K562 (cell line): ENCODE data around the gene GNB2. TPM values are rescaled to one million over a fixed set of nuclear protein-coding genes. Genes with fewer than 3 reads are reported as not detected.
"Not testable (repeated sequence)": the region's sequence is repeated elsewhere in the genome, so short reads cannot be mapped to it uniquely, and the experiment has no call there.

Source experiments
- ATAC-seq: fragments of 200-7000 bp; cut with Tn5 transposase; 3 replicates; pipeline ENCODE4 v1.9.1; 2020; ENCODE audit warnings: moderate library complexity
- BruUV-seq: library from RNA; stranded (reverse); fragments of 400-500 nt; replicated peaks from 2 replicates; lab custom pipeline; 2021; lab: Mats Ljungman, UMichigan
- CTCF ChIA-PET: fragments of 300-600 bp; formaldehyde crosslinking; extraction: SDS; loops from one replicate; lab custom pipeline; 2021; ENCODE audit warnings: low intra/inter-chr PET ratio; lab: Yijun Ruan, JAX
- POLR2A ChIA-PET: fragments of 300-600, 350-650 bp; sonication (Branson Sonifier 250); formaldehyde crosslinking; extraction: SDS; loops from one replicate; lab custom pipeline; 2021; ENCODE audit warnings: antibody characterized with exemption, inconsistent platforms; lab: Yijun Ruan, JAX
- DNase-seq, 4 experiments: peaks; one replicate each; pipeline versions ENCODE4 v3.0.0 to v3.0.0-alpha.2; 2011 to 2018; ENCODE audit warnings: low spot score in 3 of 4, mixed read lengths in 3 of 4; ENCODE audit errors: extremely low read depth in 1 of 4
- FAIRE-seq: peaks from 2 replicates; lab custom pipeline; 2011; peaks lifted over from hg19 to GRCh38; lab: Jason Lieb, UNC
- H2AFZ ChIP-seq: 2 replicates; pipeline ENCODE4 v1.6.0; 2011; ENCODE audit warnings: low read depth, low read length, control low read depth, inconsistent platforms
- H3K27ac ChIP-seq: fragments of 200-600 bp; 3 replicates; pipeline ENCODE4 v1.8.0; 2011; ENCODE audit warnings: low read depth, mild to moderate bottlenecking, control low read depth, inconsistent platforms, low read length, moderate library complexity, mixed read lengths; ENCODE audit errors: extremely low read depth
- H3K27me3 ChIP-seq, 2 experiments: fragments of 300-600 bp in 1 of 2; 2 replicates in 1 of 2; 3 replicates in 1 of 2; pipeline versions ENCODE4 v1.6.0 to v1.8.0; 2011; ENCODE audit warnings: inconsistent platforms in 2 of 2, low read length in 2 of 2, mild to moderate bottlenecking in 1 of 2, mixed read lengths in 1 of 2, moderate library complexity in 1 of 2; ENCODE audit not compliant: control insufficient read depth in 2 of 2, insufficient read depth in 2 of 2
- H3K36me3 ChIP-seq: fragments of 300-600 bp; 3 replicates; pipeline ENCODE4 v1.8.0; 2011; ENCODE audit warnings: mild to moderate bottlenecking, low read length, inconsistent platforms; ENCODE audit not compliant: control insufficient read depth, insufficient read depth
- H3K4me1 ChIP-seq, 2 experiments: fragments of 200-600 bp in 1 of 2; replicated peaks in 1 of 2; 2 replicates in 1 of 2; 3 replicates in 1 of 2; pipeline versions ENCODE4 v1.5.1 to v1.8.0; 2011; ENCODE audit warnings: inconsistent platforms in 2 of 2, low read length in 2 of 2, mild to moderate bottlenecking in 1 of 2, mixed read lengths in 1 of 2, moderate library complexity in 1 of 2; ENCODE audit not compliant: control insufficient read depth in 2 of 2, insufficient read depth in 2 of 2
- H3K4me2 ChIP-seq: 2 replicates; pipeline ENCODE4 v1.6.1; 2011; ENCODE audit warnings: low read length, control low read depth, inconsistent platforms, mixed read lengths; ENCODE audit not compliant: insufficient read depth
- H3K4me3 ChIP-seq: fragments of 200-600 bp; sonication (generic), shearing (Covaris generic); 2 replicates; pipeline ENCODE4 v1.5.1; 2016; ENCODE audit warnings: control low read depth, inconsistent platforms
- H3K79me2 ChIP-seq: fragments of 200-600 bp; 3 replicates; pipeline ENCODE4 v1.8.0; 2011; ENCODE audit warnings: low read length, inconsistent platforms; ENCODE audit not compliant: control insufficient read depth, insufficient read depth
- H3K9ac ChIP-seq, 2 experiments: 2 replicates each; pipeline versions ENCODE4 v1.6.0 to v1.6.1; 2011; ENCODE audit warnings: low read depth in 2 of 2, low read length in 2 of 2, control low read depth in 1 of 2, inconsistent platforms in 1 of 2, mild to moderate bottlenecking in 1 of 2, mixed read lengths in 1 of 2; ENCODE audit not compliant: insufficient read depth in 1 of 2
- H3K9me1 ChIP-seq: one replicate; pipeline ENCODE4 v1.6.0; 2011; ENCODE audit warnings: inconsistent platforms, mild to moderate bottlenecking, low read length, moderate library complexity; ENCODE audit not compliant: control insufficient read depth, insufficient read depth
- H3K9me3 ChIP-seq: replicated peaks from 2 replicates; pipeline ENCODE4 v1.5.1; 2011; ENCODE audit warnings: low read depth, low read length, inconsistent platforms; ENCODE audit not compliant: control insufficient read depth, insufficient read depth
- H4K20me1 ChIP-seq: replicated peaks from 2 replicates; pipeline ENCODE4 v1.6.1; 2011; ENCODE audit warnings: low read length, inconsistent platforms, mixed read lengths; ENCODE audit not compliant: control insufficient read depth, insufficient read depth
- BHLHE40 ChIP-seq: IDR thresholded peaks from 2 replicates; pipeline ENCODE4 v1.6.1; 2011; ENCODE audit warnings: low read length, improper control_type of control experiment
- HDAC2 ChIP-seq: fragments of 450-650 bp; IDR thresholded peaks from 2 replicates; pipeline ENCODE4 v1.6.1; 2016; ENCODE audit warnings: mild to moderate bottlenecking
- MAZ ChIP-seq, 2 experiments: fragments of 450-650 bp in 1 of 2; sonication (generic) in 1 of 2; formaldehyde crosslinking; IDR thresholded peaks in 1 of 2; conservative IDR thresholded peaks in 1 of 2; 2 replicates each; pipeline versions ENCODE4 v1.4.0 to v1.5.0; 2020; ENCODE audit warnings: mild to moderate bottlenecking in 1 of 2, missing genetic modification reagents in 1 of 2
- NFIC ChIP-seq: fragments of 450-650 bp; IDR thresholded peaks from 2 replicates; pipeline ENCODE4 v1.6.1; 2017; ENCODE audit warnings: mild to moderate bottlenecking, inconsistent platforms
- NR2C2 ChIP-seq, 2 experiments: fragments of 200-800 bp in 1 of 2; sonication (Bioruptor generic) in 1 of 2; sonication (generic) in 1 of 2; formaldehyde crosslinking in 1 of 2; IDR thresholded peaks; 2 replicates each; pipeline versions ENCODE4 v1.6.1 to v1.8.0; 2016 to 2022; ENCODE audit warnings: mild to moderate bottlenecking in 1 of 2, missing compliant biosample characterization in 1 of 2, missing genetic modification characterization in 1 of 2, missing genetic modification reagents in 1 of 2
- ZNF766 ChIP-seq: fragments of 200-800 bp; sonication (Bioruptor generic); conservative IDR thresholded peaks from 2 replicates; pipeline ENCODE4 v1.6.1; 2016; ENCODE audit warnings: missing genetic modification characterization, missing compliant biosample characterization
- WGBS: fragments of 100-300 bp; shearing (Covaris generic); methylation state at CpG from one replicate; pipeline ENCODE4 v1.1.6; 2016; ENCODE audit warnings: low coverage, mixed read lengths; ENCODE audit not compliant: insufficient coverage; ENCODE audit errors: missing lambda C conversion rate; 5-methylcytosine and 5-hydroxymethylcytosine counted together
- in situ Hi-C: fragments of 300-500 bp; cut with MboI; formaldehyde crosslinking; loops from 4 replicates; pipeline ENCODE4 v1.15.0; 2018; ENCODE audit warnings: inconsistent platforms, mixed read lengths
- intact Hi-C: fragments of 100-400 bp; cut with micrococcal nuclease; formaldehyde crosslinking; loops from 2 replicates; pipeline ENCODE4 v1.14.2; 2022
- polyA plus RNA-seq, 8 experiments: library from polyadenylated mRNA; depleted of rRNA in 4 of 8; stranded (reverse) in 5 of 8; unstranded in 3 of 8; fragments of >200 nt; fragmentation: Nextera tagmentation in 2 of 8; fragmentation: Illumina TruSeq in 1 of 8; extraction: Ambion mirVana in 2 of 8; extraction: Trizol in 1 of 8; gene quantifications; 2 replicates each; pipeline versions ENCODE4 v1.2.1 to v1.2.3, GENCODE V29; 2011 to 2014; ENCODE audit warnings: inconsistent platforms in 1 of 8, missing spikeins in 1 of 8
- total RNA-seq, 7 experiments: library from RNA; depleted of rRNA in 6 of 7; stranded (reverse); fragments of >200 nt in 6 of 7; fragmentation: Illumina TruSeq in 2 of 7; extraction: Trizol in 2 of 7; gene quantifications; 2 replicates each; pipeline versions ENCODE4 v1.2.1 to v1.2.3, GENCODE V29; 2011 to 2021; ENCODE audit warnings: low replicate concordance in 1 of 7
- TF ChIP-seq, protein P1 (sequence below): fragments of 450-650 bp; IDR thresholded peaks from 2 replicates; pipeline ENCODE4 v1.6.1; 2016; ENCODE audit warnings: mild to moderate bottlenecking
- TF ChIP-seq, protein P2 (sequence below): sonication (generic); formaldehyde crosslinking; IDR thresholded peaks from 2 replicates; pipeline ENCODE4 v1.5.0; 2020; ENCODE audit warnings: missing genetic modification reagents

The GNB2 gene
- total and polyA plus RNA-seq, 9 of the 15 experiments (the other 6 are each of a cell fraction or from before 2014, with no cell fraction given): 0.65 to 320 (median 104) TPM

DNA sequence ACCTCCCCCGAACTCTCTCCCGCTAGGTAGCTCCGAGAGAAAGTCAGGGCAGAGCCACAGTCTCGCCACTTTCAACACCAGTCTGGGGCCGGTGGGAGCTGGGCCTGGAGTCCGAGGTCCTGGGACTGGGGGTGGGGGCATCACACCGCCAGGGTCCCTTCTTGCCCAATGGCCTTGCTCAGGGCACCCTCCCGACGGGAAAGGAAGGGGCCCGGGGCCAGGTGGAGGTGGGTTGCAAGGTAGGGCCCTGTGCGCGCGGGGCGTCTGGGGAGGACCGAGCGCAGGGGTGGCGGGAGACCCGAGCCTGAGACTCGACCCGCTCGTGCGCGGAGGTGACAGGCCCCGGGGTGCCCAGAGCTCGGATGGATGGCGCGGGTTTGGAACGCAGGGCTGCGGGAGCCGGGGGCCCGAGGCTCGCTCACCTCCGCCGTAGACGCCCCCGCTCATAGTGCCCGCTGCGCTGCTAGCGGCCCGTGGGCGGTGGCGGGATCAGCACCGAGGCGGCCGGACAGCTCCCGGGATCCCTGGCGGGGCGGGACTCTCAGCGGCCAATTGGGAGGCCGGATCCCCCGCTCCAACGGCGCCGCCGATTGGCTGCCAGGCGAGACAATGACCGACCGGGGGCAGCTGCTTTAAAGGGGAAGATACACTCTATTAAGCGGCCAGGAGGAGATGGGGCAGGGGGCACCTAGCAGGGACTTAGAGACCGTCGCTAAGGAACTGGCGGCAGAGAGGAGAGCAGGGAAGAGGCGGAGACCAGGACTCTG lies 17.4 kb upstream of the GNB2 start, which contains the start of gene ACTL6B (continued):
- peak; percentile 82; the same call in 1 of the 2 replicates for TF ChIP-seq ZNF766 (CRISPR knock-in tag)
- TF ChIP-seq, protein P1, sequence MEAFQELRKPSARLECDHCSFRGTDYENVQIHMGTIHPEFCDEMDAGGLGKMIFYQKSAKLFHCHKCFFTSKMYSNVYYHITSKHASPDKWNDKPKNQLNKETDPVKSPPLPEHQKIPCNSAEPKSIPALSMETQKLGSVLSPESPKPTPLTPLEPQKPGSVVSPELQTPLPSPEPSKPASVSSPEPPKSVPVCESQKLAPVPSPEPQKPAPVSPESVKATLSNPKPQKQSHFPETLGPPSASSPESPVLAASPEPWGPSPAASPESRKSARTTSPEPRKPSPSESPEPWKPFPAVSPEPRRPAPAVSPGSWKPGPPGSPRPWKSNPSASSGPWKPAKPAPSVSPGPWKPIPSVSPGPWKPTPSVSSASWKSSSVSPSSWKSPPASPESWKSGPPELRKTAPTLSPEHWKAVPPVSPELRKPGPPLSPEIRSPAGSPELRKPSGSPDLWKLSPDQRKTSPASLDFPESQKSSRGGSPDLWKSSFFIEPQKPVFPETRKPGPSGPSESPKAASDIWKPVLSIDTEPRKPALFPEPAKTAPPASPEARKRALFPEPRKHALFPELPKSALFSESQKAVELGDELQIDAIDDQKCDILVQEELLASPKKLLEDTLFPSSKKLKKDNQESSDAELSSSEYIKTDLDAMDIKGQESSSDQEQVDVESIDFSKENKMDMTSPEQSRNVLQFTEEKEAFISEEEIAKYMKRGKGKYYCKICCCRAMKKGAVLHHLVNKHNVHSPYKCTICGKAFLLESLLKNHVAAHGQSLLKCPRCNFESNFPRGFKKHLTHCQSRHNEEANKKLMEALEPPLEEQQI: peak; percentile 75
- peak in 1 of 2 experiments; percentile 93; a peak in 3 of 4 replicates for TF ChIP-seq MAZ (CRISPR knock-in tag; conservative IDR thresholded peaks at IDR 0.05 in 1 of 2, IDR thresholded peaks at IDR 0.05 in 1 of 2)
- 0 out of 2 replicates have a peak, but pooled peaks have one; percentile 47 for TF ChIP-seq NR2C2 (CRISPR knock-in tag; IDR thresholded peaks at IDR 0.05)
- TF ChIP-seq NR2C2 (tag; IDR thresholded peaks at IDR 0.05): no peak
- peak; percentile 61; the same call in 1 of the 2 replicates for TF ChIP-seq HDAC2

DNA sequence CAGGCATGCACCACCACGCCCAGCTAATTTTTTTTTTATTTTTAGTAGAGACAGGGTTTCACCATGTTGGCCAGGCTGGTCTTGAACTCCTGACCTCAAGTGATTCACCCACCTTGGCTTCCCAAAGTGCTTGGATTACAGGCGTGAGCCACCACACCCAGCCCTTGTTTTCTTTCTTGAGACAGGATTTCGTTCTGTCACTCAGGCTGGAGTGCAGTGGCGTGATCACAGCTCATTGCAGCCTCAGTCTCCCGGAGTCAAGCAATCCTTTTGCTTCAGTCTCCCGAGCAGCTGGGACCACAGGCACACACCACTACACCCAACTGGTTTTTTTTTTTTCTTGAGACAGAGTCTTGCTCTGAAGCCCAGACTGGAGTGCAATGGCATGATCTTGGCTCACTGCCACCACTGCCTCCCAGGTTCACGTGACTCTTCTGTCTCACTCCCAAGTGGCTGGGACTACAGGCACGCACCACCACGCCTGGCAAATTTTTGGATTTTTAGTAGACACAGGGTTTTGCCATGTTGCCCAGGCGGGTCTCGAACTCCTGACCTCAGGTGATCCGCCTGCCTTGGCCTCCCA lies 11.3 kb upstream of the GNB2 start:
- in situ Hi-C loops, H3K9ac ChIP-seq, H4K20me1 ChIP-seq, H3K4me2 ChIP-seq, H3K9me3 ChIP-seq, intact Hi-C loops: not testable (repeated sequence)
- WGBS: 23% methylated on average over 12 of the region's 12 CpGs
- TF ChIP-seq NFIC: peak; percentile 81
- TF ChIP-seq, protein P2, sequence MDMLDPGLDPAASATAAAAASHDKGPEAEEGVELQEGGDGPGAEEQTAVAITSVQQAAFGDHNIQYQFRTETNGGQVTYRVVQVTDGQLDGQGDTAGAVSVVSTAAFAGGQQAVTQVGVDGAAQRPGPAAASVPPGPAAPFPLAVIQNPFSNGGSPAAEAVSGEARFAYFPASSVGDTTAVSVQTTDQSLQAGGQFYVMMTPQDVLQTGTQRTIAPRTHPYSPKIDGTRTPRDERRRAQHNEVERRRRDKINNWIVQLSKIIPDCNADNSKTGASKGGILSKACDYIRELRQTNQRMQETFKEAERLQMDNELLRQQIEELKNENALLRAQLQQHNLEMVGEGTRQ (CRISPR knock-in tag): peak; percentile 53; the same call in 1 of the 2 replicates
- peak; percentile 54 for TF ChIP-seq BHLHE40
- TF ChIP-seq, all 486 proteins: peak for 3; not testable (repeated sequence) for 483
- POLR2A ChIA-PET, DNase-seq, H3K27me3 ChIP-seq, H3K36me3 ChIP-seq, BruUV-seq, H3K79me2 ChIP-seq, H3K9me1 ChIP-seq, H3K4me3 ChIP-seq, H2AFZ ChIP-seq, FAIRE-seq, CTCF ChIA-PET, H3K27ac ChIP-seq, ATAC-seq, H3K4me1 ChIP-seq: not testable (repeated sequence)
